T-helper 22 cell (primary cell): ENCODE data around the gene FARP1.

Source experiments
- DNase-seq: peaks from one replicate; pipeline ENCODE4 v3.0.0-alpha.2; 2020; ENCODE audit warnings: low read depth

FARP1 gene

DNA sequence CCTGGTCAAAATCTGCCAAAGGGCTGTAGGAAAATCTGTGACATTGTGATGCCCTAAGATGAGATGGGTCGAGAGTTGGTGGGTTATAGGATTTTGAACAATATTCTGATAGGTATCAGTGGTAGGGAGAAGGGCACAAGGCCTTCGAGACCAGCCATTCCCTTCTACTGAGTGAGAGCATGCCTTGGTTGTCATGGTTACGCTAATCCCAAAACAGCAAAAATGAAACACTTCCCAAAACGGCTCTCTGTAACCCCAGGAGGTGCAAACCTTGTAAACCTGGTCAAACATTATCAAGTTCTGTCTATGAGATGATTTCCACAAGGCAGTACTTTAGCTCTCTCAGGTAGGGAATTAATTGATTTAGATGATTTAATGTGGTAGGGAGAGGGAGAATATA is 192.8 kb downstream of the FARP1 start:
- DNase-seq = no peak

DNA sequence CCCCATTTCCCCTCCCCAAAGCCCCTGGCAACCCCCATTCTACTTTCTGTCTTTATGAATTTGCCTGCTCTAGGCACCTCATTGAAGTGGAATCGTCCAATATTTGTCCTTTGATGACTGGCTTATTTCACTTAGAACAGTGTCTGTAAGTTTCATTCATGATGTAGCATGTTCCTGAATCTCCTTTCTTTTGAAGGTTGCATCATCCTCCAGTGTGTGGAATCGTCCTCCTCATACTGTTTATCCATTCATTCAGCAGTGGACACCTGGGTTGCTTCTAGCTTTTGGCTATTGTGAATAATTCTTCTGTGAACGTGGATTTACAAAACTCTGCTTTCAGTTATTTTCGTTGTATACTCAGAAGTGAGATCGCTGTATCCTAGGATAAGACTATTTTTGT is 195.4 kb downstream of the FARP1 start:
- DNase-seq = no peak

DNA sequence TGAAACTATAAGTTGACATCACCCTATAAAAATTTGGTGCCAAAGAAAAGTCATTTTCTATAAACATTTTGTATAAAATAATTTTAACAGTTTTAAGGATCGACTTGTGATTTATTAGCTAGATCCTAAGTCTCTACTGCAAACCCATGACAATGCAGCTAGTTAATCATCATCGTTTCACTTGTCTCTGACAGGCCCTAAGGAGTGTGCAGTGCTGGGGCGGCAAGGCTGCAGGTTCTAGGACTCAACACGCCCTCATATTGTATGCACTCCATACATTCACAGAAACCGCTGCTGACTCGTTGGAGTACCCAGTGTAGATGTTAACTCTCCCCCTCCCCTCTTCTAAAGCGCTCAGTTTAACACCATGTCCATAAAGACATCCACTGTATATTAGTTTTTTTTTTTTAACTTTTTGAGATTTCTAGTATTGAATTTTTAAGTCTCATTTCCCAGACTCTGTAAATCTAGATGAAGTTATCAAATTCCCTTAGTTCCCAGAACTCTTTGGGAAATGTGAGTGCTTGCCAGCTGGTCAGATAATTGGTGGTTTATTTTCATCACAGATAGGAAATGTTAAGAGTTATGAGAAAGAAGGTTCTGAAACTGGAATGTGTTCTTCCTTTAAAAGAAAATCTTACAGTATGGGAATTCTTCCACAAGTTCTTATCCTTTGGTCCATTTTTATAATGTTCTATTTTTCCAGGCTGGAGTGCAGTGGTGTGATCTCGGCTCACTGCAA is 197.0 kb downstream of the FARP1 start:
- no peak for DNase-seq

DNA sequence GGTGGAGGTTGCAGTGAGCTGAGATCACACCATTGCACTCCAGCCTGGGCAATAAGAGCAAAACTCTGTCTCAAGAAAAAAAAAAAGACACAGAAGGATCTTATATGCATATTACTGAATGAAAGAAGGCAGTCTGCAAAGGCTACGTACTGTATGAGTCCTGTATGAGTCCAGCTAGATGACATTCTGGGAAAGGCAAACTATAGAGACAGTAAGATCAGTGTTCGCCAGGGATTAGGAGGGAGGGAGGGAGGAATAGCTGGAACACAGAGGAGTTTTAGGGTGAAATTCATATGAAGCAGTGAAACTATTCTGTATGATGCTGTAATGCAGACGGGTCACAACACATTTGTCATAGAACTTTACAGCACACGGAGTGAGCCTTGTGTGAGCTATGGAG is 200.1 kb downstream of the FARP1 start:
- no peak for DNase-seq

DNA sequence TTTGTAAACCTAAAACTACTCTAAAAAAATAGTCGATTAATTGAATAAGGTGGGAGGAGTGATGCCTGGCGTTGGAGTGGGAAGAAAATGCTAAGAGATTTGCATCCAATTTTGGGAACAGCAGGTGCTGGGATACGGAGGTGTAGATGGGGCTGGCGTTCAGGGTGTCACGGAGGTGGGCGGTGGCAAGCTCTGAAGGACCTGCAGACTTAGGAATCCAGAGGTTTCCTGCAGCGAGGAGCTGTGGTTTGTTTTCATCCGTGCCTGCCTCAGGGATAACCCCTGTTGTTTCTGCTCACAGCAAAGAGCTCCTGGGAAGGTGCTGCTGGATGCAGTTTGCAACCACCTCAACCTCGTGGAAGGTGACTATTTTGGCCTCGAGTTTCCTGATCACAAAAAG is 200.6 kb downstream of the FARP1 start:
- no peak for DNase-seq

DNA sequence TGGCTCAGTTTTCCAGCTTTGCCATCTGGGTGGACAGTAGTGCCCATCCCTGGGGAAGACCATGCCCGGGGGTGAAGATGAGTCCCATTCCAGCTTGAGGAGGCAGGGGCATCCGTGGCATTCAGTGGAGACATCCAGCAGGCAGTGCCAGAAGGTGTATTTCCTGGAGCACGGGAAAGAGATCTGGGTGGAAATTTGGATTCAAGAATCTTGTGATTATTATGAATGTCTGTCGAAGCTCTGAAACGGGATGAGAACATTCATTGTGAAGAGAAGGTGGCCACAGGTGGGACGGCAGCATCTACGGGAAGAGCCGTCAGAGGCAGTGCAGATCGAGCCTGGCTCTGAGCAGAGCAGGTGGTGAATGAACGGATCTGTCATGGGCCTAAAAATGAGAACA is 201.5 kb downstream of the FARP1 start:
- DNase-seq = no peak

DNA sequence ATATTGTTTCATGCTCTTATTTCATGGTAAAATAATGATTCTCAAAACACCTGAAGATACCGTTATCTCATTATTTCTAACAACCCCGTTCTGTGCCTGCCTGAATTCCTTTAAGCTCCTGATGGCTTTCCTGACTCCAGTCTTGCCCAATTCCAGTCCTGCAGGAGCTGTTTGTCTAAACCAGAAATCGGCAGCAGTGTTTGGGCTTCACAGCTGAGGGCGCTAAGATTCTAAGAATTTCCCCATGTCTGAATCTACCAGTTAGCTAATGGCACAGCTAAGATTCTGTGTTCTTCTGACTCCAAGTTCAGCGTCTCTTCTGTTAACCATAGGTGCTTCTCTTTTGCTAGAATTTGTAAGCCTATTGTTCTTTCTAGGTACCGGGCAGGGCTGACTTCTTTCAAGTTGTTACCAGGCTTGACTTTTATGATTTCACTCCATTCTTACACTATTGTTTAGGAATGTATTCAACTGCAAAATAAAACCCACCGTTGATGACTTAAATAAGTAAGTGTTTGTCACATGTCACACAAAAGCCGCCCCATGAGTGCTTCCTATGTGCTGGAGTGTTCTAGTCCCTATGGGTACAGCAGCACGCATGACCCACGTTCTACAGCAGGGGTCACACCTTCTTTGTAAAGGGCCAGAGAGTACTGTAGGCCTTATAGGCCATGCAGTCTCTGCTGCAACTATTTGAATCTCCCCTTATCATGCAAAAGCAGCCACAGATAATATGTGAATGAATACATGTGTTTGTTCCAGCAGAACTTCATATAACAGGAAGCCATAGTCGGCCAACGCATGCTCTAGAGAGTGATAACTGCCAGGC is 202.4 kb downstream of the FARP1 start:
- DNase-seq = no peak

DNA sequence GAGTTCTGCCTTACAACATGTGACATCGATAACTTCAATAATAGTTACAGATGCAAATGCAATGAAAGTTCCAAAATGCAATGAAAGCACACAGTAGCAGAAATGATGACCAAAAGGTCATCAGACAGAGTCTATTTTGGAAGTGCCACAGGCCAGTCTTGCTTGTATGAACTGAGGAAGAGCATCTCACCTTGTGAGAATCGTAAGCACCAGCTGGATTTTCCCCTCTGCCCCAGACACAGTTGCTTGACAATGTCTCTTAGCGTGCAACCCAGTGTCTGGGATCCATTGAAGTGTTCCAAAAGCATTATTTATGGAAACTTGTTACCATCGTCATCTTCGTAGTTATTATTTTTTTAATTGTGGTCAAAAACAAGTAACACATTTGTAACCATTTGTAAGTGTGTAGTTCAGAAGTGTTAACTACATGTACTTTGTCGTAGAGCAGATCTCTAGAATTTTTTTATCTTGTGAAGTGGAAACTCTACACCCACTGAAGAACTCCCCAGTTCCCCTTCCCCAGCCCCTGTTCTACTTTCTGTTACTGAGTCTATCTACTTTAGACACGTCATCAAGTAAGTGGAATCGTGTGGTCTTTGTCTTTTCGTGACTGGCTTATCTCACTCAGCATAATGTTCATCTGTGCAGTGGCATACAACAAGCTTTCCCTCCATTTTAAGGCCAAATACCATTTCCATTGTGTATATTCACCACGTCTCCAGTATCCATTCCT is 204.2 kb downstream of the FARP1 start:
- no peak for DNase-seq

DNA sequence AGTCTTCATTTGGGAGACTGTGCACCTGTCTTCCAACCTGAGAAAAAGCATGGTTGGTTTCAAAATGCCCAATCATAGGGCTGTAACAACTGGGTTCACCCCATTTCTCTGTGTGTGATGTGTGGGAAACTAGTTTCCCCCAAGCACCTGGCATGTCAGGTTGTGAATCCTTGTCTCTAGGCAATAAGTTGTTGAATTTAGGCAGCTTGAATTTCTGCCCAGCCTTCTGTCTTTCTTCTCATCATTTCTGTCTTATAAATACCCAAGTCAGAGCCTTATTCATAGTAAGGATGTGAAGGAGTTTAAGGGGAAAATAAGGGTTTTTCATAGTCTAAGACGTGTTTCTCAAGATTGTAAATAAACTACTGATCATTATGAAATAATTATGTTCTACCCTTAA is 204.9 kb downstream of the FARP1 start:
- no peak for DNase-seq

DNA sequence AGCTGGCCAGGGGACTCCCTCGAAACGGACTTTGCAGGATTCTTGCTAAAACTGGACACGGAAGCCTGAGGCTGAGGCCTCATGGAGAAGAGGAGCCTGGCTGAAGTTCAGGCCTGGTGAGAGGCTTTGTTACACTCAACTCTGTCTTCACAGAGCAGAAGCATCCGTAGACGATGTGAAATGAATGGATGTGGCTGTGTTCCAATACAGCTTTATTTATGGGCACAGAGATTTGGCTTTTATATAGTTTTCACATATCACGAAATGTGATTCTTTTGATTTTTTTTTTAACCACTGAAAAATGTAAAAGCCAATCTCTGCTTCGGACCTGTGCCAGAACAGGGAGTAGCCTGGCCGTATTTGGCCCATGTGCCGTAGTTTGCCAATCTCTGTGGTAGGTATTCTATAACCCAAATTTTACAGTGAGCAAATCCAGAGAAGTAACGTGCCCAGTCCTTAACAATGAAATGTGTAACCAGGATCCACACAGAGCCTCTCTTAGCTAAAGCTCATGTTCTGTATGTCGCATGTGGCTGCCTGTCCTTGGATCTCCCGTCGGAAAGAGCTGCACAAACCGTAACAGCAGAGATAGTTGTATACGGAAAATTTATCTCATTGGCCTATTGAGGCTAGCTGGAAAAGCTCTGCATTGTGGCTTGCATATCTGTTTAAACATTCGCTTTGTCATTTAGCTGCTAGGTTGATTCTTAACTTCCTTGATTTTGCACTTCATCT is 205.7 kb downstream of the FARP1 start:
- DNase-seq = no peak

DNA sequence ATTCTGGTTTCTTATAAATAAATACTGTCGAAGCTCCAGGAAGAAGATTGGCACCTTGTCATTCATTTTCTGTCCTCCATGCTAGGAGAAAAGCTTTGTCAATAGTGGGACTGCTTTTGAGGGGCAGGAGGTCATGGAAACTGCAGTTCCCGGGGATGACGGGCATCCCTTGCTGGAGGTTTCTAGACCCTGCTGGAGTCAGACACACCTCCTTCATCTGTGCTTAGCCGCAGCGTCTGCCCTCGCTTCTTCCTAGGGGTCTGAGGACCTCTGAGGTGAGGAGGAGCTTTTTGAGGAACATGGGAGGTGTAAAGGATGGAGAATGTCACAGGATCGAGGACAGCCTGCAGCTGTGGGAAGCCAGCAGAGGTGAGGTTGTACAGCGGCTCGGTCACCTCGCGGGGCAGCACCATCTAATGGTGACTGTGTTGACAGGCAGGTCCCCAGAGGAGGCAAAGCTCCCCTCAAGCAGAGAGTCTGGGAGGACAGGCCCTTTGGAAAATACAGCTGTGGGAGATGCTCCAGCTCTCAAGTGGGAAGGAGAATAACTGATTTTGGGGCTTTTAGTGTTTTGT is 206.9 kb downstream of the FARP1 start:
- DNase-seq = no peak

DNA sequence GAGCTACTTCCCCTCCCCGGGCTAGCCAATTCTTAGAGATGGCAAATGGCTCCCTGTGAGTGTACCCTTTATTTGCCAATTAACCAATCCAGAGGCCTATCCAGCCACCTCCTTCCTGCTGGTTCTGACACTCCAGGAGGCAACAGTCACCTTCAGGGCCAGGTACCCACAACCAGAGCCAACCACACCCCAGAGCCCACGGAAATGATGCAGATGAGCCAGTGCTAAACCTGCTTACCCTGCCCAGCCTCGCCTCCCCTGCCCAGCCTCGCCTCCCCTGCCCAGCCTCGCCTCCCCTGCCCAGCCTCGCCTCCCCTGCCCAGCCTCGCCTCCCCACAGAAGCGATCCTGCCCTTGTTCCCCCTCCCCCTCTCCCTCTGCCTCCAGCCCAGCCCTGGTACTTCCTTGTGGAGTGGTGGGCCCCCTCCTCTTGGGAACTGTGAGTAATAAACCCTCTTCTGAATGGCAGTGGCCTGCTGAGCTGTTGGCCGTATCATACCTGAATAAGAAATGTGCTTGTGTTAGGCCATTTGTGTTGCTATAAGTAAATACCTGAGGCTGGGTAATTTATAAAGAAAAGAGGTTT is 207.9 kb downstream of the FARP1 start:
- DNase-seq = no peak

DNA sequence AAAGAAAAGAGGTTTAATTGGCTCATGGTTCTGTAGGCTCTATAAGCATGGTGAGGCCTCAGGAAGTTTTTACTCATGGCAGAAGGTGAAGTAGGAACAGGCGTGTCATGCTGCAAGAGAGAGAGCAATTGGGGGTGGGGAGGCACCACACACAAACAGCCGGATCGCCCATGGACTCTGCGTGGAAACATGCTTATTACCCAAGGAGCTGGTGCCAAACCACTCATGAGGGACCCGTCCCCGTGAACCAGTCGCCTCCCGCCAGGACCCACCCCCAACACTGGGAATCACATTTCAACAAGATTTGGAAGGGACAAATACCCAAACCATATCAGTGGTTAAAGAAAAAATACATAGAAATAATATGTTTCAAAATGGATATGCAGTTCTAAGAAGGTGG is 208.7 kb downstream of the FARP1 start:
- no peak for DNase-seq

DNA sequence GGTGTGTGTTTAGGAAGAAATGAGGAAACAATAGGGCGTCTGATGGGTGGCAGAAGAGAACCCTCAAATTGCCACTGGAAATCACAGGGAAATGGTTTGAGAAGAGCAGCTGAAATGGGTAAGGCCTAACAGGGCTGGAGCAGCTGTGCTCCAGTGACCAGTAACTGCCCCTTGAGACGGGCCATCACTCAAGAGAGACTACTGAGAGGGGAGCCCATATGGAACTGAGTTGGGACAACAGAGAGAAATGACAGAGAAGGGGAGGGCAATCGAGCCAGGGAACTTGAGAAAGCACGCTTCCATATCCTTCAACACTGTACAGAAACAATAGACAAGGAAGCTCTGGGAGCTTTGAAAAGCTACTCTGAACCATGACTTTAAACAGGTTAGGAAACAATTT is 209.3 kb downstream of the FARP1 start:
- no peak for DNase-seq

DNA sequence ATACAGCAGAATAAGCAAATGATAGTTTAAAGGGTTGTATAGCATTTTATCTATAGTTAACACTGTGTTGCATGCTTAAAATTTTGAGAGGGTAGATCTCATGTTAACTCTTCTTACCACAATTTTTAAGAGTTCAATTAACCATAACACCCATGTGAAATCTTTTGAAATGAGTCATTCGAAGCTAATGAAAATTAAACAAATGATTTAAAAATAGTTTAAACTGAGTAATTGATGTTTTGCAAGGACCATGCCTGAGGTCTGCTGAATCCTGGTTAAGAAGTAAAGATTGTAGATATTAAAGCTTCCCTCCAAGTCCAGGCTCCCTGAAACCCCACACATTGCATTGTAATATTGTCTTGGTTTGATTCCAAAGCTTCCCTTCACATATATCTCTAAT is 210.9 kb downstream of the FARP1 start:
- DNase-seq = no peak

DNA sequence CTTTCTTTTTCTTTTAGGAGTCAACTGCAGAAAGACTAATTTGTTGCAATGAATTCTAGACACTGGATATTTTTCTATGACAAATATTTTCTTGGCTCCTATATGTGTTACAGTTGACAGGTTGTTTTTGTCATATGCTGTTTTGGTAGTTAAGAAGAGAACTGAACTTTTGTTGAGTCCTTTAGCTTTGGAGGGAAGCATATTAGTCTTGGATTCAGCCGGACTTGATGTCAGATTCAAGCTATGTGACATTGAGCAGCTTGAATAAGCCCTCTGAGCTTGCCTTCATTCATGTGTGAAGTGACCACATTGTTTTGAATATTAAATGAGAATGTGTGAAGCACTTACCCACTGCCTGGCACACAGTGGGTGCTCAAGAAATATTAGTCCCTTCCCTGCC is 216.0 kb downstream of the FARP1 start:
- no peak for DNase-seq

DNA sequence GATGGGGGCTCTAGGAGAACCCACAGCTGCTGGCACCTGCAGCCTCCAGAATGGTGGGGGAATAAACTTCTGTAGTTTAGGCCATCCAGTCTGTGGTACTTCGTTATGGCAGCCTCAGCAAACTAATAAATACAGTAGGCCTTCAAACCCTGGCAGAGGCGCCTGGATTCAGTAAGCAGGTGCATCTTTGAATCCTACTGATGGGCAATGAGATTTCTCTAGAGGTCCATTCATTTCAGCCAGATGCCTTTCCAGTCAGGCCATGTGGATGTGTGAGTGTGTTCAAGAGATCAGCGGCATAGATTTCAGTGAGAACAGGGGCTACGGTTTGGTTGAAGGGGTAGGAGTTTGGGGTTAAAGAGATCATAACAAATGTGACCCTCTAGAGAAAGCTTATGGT is 217.7 kb downstream of the FARP1 start:
- no peak for DNase-seq

DNA sequence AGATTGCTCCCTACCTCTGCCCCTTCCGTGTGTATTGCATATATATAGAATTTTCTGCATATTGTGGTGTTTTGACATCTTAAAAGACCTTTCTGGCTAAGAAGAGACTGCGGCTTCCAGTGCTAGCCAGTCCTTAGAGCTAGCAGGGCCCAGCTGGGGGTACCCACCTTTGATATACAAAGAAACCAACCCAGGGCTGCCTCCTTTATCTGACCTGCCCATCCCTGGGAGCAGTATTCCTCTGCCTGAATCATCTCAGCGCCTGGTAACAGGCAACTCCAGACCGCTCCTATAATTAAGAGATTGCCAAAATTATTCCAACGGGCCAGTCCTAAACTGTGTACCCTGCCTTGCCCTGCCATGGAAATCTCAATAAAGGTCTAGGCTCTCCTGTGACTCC is 220.4 kb downstream of the FARP1 start:
- DNase-seq = no peak

DNA sequence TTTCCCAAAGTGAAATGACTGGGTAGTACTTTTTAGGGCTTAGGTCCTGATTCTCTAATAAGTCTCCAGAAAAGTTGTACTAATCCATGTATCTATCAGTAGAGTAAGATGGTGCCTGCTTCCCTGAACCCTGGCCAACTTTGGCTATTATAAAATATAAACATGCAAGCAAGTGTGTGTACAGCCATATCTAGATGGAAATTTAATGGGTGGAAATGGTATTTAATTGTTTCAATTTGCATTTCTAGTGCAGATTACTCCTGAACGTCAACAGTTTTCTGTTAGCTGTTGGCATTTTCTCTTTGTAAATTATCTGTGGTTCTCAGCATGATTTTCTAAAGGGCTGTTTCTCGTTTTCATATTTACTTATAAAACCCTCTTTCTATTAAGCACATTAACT is 221.3 kb downstream of the FARP1 start:
- no peak for DNase-seq

DNA sequence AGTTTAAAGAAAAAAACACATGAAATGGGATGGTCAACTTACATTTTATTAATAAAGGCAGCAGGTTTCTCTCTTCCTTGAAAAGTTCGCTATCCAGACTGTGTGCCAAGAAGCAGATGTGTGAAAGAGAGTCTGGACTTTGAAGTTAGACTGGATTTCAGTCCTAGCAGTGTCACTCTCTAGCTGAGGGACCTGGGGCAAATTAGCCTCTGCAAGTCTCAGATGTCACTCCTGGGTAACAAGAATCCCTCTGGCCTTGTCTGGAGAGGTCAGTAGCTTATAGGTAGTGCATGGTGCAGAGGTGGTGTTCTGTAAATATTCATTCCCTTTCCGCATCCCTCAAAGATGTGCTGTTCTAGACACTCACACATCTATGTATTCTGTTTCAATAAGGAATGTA is 221.8 kb downstream of the FARP1 start:
- DNase-seq = no peak

DNA sequence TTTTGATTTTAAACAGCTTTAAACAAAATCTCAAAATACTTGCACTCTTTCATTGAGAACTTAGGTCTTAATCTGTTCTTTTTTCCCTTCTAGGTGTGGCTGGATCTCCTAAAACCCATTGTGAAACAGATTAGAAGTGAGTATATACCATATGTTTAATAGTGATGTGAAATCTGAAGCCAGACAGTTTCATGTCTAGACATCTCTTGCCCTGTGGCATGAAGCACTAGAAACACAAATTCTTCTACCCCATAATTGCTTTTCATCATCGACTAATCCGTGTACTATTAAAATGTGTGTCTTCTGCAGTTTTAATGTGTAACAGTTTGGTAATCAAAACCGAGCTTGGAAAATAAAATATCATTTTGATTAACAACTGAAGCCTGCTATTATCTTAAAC is 222.4 kb downstream of the FARP1 start:
- no peak for DNase-seq

DNA sequence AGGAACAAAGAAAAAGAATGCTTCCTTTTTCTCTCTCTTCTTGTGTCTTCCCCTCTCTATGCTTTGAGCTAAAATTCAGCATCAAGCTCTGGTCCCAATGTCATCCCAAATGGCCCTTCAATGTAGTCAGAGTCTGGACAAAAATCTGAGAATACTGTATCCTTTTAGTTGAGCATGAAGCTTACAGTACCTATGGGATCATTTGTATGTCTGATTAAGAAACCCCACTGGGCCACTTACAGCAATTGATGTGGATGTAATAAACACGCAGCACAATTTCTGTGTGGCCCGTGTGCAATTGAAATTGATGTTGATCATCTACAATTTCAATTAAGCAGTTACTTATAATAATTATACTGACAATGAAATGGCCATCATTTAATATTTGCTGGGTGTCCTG is 223.1 kb downstream of the FARP1 start:
- no peak for DNase-seq
